Spinal cord (tissue), 10 donors: ENCODE results near the gene BLTP3A. TPM values are rescaled to one million over a fixed set of nuclear protein-coding genes. Genes with fewer than 3 reads are reported as not detected.
A peak's percentile ranks its signal among the peaks of the same experiment; 100 is the strongest.
"Not testable (repeated sequence)": the region's sequence is repeated elsewhere in the genome, so short reads cannot be mapped to it uniquely, and the experiment has no call there.

Source experiments
- DNase-seq, 6 donors: peaks; one replicate each; pipeline versions ENCODE4 v3.0.0 to v3.0.0-alpha.2; 2013 to 2015; ENCODE audit warnings: low spot score in 6 of 6, low read depth in 4 of 6
- H3K27ac ChIP-seq: one replicate; pipeline ENCODE4 v1.5.1; 2013; ENCODE audit warnings: low read depth, low read length, control low read depth
- H3K27me3 ChIP-seq: one replicate; pipeline ENCODE4 v1.6.1; 2013; ENCODE audit warnings: low read length; ENCODE audit not compliant: control insufficient read depth, insufficient read depth
- H3K36me3 ChIP-seq: one replicate; pipeline ENCODE4 v1.6.1; 2013; ENCODE audit warnings: low read length; ENCODE audit not compliant: control insufficient read depth, insufficient read depth
- H3K4me1 ChIP-seq: one replicate; pipeline ENCODE4 v1.6.1; 2013; ENCODE audit warnings: low read length; ENCODE audit not compliant: control insufficient read depth, insufficient read depth
- H3K4me3 ChIP-seq: one replicate; pipeline ENCODE4 v1.5.1; 2013; ENCODE audit warnings: low read depth, low read length, control low read depth
- H3K9me3 ChIP-seq: one replicate; pipeline ENCODE4 v1.6.1; 2013; ENCODE audit warnings: low read length; ENCODE audit not compliant: control insufficient read depth, insufficient read depth
- WGBS: methylation state at CpG from one replicate; pipeline ENCODE4 v1.1.5; 2013; ENCODE audit warnings: missing lambda C conversion rate; ENCODE audit not compliant: insufficient coverage; 5-methylcytosine and 5-hydroxymethylcytosine counted together
- long read RNA-seq, 4 donors: transcript quantifications; one replicate each; lab custom pipeline, GENCODE V29; 2026
- polyA plus RNA-seq, 2 donors: library from polyadenylated mRNA; unstranded; fragments of 120-200 nt; gene quantifications; one replicate each; pipeline ENCODE4 v1.2.1, GENCODE V29; 2013; ENCODE audit not compliant: insufficient read length in 2 of 2
- total RNA-seq, 2 donors: library from RNA; depleted of rRNA in 1 of 2; stranded (reverse); fragments of 120-200 nt in 1 of 2; fragments of >200 nt in 1 of 2; gene quantifications; one replicate each; pipeline versions ENCODE4 v1.2.3 to v1.2.4, GENCODE V29; 2013 to 2014
- donor health status: healthy.

The BLTP3A gene, protein sequence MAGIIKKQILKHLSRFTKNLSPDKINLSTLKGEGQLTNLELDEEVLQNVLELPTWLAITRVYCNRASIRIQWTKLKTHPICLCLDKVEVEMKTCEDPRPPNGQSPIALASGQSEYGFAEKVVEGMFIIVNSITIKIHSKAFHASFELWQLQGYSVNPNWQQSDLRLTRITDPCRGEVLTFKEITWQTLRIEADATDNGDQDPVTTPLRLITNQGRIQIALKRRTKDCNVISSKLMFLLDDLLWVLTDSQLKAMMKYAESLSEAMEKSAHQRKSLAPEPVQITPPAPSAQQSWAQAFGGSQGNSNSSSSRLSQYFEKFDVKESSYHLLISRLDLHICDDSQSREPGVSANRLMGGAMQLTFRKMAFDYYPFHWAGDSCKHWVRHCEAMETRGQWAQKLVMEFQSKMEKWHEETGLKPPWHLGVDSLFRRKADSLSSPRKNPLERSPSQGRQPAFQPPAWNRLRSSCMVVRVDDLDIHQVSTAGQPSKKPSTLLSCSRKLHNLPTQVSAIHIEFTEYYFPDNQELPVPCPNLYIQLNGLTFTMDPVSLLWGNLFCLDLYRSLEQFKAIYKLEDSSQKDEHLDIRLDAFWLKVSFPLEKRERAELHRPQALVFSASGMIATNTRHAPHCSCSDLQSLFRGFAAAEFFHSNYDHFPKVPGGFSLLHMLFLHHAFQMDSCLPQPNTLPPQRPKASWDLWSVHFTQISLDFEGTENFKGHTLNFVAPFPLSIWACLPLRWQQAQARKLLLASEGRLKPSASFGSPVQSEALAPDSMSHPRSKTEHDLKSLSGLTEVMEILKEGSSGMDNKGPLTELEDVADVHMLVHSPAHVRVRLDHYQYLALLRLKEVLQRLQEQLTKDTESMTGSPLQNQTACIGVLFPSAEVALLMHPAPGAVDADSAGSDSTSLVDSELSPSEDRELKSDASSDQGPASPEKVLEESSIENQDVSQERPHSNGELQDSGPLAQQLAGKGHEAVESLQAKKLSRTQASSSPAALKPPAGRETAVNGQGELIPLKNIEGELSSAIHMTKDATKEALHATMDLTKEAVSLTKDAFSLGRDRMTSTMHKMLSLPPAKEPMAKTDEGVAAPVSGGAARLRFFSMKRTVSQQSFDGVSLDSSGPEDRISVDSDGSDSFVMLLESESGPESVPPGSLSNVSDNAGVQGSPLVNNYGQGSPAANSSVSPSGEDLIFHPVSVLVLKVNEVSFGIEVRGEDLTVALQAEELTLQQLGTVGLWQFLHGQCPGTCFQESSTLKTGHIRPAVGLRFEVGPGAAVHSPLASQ (N-terminal part only)
- 10 to 100 TPM; 12.1 to 14.0 TPM for total RNA-seq
- polyA plus RNA-seq: 10 to 100 TPM; 12.2 TPM
- long read RNA-seq, donor 1, full-length matches to known transcripts: 1 of 1 reads
- long read RNA-seq, donor 1, partial matches to known transcripts: 0 of 1 reads
- long read RNA-seq, donor 1, other reads (novel, unspliced or antisense): 0 of 1 reads
- long read RNA-seq, donor 2: 0 reads
- long read RNA-seq, donor 3, partial matches to known transcripts: 19 of 27 reads
- long read RNA-seq, donor 3, other reads (novel, unspliced or antisense): 8 of 27 reads
- long read RNA-seq, donor 4: 0 reads

GRCh38 chr6:34791701-34792604 is at the start of gene BLTP3A:
BLTP3A (plus strand) TSS chr6:34792083; CDS start chr6:34792251, 168 bp downstream.
- Histone ChIP-seq H3K27ac (peak within 1 kb of the TSS; percentile 84), H3K27me3 (no peaks in the 10 kb centered on the region), H3K4me3 (peak within 1 kb of the TSS; percentile 84), H3K4me1 (peaks cover 9% of the 10 kb centered on the region), H3K9me3 (no peaks in the 10 kb centered on the region), H3K36me3 (peaks cover 5% of the 10 kb centered on the region)
- peak; percentile 59 to 96 (median 78) for DNase-seq
- 0% methylated on average over 94 of the region's 99 CpGs for WGBS

DNA sequence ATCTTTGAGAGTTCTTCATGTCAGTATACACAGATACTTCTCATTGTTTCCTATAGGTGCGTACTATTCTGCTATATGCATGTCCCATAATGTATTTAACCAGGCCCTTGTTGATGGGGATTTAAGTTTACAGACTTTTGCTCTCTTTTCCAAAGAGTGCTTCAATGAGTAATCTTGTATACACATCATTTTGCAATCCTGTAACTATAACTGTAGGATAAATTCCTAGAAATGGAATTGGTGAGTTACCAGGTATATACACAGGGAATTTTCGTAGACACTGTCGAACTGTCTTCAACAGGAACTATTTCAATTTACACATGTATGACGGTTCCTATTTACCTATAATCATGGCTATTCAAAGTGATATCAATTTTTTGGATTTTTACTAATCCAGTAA is 49.8 kb upstream of the BLTP3A start:
- Histone ChIP-seq H3K4me3 (no peak overlapping the region), H3K9me3 (no peaks in the 10 kb centered on the region), H3K27ac (no peak overlapping the region), H3K27me3 (no peaks in the 10 kb centered on the region), H3K4me1 (no peaks in the 10 kb centered on the region), H3K36me3 (no peaks in the 10 kb centered on the region)
- no CpG with 5 or more reads among the region's 4 CpGs for WGBS
- DNase-seq: no peak

DNA sequence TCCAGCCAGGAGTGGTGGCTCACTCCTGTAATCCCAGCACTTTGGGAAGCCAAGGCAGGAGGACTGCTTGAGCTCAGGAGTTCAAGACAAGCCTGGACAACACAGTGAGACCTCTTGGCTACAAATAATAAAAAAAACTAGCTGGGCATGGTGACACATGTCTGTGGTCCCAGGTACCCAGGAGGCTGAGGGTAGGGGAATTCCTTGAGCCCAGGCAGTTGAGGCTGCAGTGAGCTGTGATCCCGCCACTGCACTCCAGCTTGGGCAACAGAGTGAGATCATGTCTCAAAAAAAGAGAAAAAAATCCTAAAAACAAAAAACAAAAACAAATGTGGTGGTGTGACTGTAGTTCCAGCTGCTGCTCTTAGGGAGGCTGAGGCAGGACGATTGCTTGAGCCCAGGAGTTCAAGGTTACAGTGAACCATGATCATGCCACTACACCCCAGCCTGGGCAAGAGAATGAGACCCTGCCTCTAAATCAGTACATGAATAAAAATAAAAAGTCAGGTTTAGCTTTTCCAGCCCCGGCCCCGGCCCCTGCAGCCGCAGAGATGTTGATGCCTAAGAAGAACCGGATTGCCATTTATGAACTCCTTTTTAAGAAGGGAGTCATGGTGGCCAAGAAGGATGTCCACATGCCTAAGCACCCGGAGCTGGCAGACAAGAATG is 48.1 kb upstream of the BLTP3A start:
- no peak for DNase-seq
- Histone ChIP-seq H3K27me3 (no peaks in the 10 kb centered on the region), H3K4me3 (no peak overlapping the region), H3K27ac (no peak overlapping the region), H3K9me3 (no peaks in the 10 kb centered on the region), H3K36me3 (no peaks in the 10 kb centered on the region), H3K4me1 (no peaks in the 10 kb centered on the region)
- WGBS: 91% methylated on average over 5 of the region's 7 CpGs

DNA sequence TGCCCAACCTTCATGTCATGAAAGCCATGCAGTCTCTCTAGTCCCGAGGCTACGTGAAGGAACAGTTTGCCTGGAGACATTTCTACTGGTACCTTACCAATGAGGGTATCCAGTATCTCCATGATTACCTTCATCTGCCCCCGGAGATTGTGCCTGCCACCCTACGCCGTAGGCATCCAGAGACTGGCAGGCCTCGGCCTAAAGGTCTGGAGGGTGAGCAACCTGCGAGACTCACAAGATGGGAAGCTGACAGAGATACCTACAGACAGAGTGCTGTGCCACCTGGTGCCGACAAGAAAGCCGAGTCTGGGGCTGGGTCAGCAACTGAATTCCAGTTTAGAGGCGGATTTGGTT is 47.6 kb upstream of the BLTP3A start:
- H3K9me3 ChIP-seq, H3K27ac ChIP-seq, H3K27me3 ChIP-seq, H3K36me3 ChIP-seq, DNase-seq, H3K4me3 ChIP-seq, H3K4me1 ChIP-seq: not testable (repeated sequence)
- 98% methylated on average over 5 of the region's 10 CpGs for WGBS

- no peaks in the 10 kb centered on the region for H3K4me1 ChIP-seq
- no peak for DNase-seq
- no peak overlapping the region for H3K27ac ChIP-seq
- no peaks in the 10 kb centered on the region for H3K27me3 ChIP-seq
- H3K36me3 ChIP-seq: no peaks in the 10 kb centered on the region
- no peak overlapping the region for H3K4me3 ChIP-seq
- H3K9me3 ChIP-seq: no peaks in the 10 kb centered on the region
- WGBS: 90% methylated on average over 2 of the region's 10 CpGs
Observed at GRCh38 chr6:34745277-34746103, 46.4 kb upstream of the BLTP3A start.

DNA sequence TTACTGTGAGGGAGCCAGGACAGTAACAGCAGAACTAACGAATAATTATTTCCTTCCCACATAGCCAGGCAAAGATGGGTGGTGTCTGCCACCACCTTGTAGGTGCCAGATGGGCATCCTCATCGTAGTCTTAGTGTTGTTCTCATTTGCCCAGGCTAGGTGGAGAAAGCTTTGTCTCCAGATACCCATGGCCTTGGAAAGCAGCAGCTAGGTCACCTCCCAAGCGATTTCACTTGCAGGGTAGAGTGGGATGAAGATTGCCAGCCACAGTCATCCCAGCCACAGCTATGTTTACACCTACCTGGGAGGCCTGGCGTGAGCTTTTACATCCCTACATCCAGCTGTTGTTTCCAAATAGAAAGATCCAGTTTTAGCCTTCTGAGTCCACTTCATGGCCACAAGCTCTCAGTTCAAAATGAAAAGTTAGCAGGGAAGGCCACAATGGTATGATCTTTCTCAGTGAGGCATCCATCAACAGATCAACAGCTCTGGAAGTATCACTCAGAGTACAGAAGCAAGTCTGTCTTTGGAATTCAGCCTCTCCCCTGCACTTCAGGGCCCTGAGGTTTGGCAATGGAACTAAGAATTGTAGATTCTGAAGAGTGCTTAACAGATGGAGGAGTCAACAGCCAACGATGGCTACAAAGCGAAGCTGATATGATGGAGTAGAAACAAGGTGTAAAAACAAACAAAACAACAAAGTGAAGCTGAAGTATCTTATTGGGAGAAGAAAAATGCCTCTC is 45.6 kb upstream of the BLTP3A start:
- Histone ChIP-seq H3K4me1 (no peaks in the 10 kb centered on the region), H3K27me3 (no peaks in the 10 kb centered on the region), H3K4me3 (no peak overlapping the region), H3K27ac (no peak overlapping the region), H3K36me3 (no peaks in the 10 kb centered on the region), H3K9me3 (no peaks in the 10 kb centered on the region)
- 82% methylated on average over 4 of the region's 6 CpGs for WGBS
- DNase-seq: no peak

DNA sequence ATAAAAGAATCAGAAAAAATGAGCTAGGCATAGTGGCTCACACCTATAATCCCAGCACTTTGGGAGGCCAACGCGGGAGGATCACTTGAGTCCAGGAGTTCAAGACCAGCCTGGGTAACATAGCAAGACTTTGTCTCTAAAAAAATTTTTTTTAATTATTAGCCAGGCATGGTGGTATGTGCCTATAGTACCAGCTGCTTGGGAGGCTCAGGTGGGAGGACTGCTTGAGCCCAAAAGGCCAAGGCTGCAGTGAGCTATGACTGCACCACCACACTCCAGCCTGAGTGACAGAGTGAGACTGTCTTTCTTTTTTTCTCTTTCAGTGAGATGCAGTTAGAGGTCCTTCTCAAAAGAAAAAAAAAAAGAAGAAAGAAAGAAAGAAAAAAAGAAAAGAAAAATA is 43.1 kb upstream of the BLTP3A start:
- WGBS: no CpG with 5 or more reads among the region's 2 CpGs
- Histone ChIP-seq H3K27me3 (no peaks in the 10 kb centered on the region), H3K4me1 (no peaks in the 10 kb centered on the region), H3K9me3 (no peaks in the 10 kb centered on the region), H3K36me3 (no peaks in the 10 kb centered on the region), H3K4me3 (no peak overlapping the region), H3K27ac (no peak overlapping the region)
- DNase-seq: no peak
